OCI-M1 (cell line): ENCODE results near the gene GOLGA6L2.
"Not testable (repeated sequence)": the region's sequence is repeated elsewhere in the genome, so short reads cannot be mapped to it uniquely, and the experiment has no call there.

Source experiments
- DNase-seq: peaks from one replicate; lab custom pipeline; 2025; lab: John Stamatoyannopoulos, UW

Gene GOLGA6L2

DNA sequence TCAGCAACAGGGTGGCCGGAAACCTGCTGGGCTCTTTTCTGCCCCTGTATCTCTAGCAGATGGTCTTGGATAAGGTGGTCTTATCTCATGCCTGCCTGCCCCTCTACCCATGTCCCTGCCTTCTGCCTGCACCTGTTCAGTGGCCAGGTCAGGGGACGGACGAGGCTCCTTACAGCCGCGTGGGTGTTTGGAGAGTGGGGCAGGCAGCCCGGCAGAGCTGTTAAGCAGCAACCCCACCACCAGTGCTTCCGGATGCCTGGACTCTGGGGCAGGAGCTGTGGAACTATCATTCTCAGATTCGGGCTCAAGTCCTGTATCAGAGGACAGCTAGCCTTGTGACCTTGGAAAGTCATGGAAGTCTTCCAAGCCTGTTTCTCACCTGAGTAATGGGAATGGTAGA, 21.7 kb downstream of the GOLGA6L2 start:
- not testable (repeated sequence) for DNase-seq

DNA sequence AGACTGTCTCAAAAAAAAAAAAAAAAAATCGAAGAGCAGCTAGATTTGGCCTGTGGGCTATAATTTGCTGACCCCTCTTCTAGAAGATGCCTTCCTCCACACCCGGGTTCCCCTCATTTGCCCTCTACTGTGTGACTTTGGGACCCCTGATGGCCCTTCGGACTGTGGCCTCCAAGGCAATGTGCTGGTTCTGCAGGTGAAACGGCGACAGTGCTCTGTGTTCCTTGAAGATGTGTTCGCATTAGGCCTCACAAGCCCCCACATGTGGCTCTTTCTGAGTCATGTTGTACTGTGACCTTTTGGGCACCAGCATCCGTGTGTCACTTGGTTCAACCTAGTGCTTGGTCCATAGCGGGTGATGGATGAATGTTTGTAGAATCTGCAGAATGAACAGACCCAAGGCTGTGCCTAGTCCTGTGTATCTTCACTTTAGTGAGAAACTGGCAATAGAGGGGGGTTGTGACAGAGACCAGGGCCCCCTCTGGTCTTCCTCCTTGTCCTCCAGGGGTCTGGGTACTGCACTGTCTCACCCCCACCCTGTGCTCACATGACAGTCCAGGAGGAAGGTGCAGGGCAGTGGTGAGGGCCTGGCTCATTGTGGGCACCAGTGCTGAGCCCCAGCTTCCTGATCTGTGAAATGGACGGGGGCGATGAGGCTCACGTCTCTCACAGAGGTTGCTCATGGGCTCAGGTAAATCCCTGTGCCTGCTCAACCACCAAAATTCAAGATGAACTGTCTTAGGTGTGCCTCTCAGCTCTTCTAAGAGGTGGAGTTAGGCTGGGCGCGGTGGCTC, 22.7 kb downstream of the GOLGA6L2 start:
- no peak for DNase-seq

DNA sequence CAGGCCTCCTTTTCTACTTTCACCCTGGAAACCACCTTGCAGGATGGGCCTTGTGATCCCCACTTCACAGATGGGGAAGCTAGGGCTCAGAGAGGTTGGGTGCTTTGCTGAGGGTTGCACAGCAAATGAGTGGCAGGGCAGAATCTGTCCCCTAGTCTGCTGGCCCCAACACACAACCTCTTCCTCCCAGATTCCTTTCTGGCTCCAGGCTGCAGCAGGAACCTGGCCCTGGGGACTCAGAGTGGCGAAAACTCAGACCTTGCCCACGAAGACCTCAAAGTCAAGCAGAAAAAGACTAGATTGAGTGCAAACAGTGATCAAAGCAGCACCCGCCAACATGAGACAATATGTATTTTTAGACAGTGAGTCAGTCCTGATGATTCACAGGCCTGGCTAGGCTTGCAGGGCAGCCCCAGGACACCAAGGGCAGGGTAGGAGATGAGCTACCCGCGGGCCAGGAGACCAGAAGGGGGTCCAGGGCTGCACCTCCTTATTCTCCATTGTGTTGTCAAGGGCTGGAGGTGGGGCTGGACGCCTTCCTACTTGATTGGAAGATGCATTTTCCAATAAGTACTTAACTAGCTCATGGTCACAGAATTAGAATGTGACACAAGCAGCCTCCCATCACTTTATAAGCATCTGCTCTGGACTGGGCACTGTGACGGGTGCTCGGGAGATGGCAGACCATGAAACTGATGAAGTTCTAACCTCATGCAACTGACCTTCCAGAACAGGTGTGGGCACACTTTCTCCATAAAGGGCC, 23.9 kb downstream of the GOLGA6L2 start:
- DNase-seq: no peak

DNA sequence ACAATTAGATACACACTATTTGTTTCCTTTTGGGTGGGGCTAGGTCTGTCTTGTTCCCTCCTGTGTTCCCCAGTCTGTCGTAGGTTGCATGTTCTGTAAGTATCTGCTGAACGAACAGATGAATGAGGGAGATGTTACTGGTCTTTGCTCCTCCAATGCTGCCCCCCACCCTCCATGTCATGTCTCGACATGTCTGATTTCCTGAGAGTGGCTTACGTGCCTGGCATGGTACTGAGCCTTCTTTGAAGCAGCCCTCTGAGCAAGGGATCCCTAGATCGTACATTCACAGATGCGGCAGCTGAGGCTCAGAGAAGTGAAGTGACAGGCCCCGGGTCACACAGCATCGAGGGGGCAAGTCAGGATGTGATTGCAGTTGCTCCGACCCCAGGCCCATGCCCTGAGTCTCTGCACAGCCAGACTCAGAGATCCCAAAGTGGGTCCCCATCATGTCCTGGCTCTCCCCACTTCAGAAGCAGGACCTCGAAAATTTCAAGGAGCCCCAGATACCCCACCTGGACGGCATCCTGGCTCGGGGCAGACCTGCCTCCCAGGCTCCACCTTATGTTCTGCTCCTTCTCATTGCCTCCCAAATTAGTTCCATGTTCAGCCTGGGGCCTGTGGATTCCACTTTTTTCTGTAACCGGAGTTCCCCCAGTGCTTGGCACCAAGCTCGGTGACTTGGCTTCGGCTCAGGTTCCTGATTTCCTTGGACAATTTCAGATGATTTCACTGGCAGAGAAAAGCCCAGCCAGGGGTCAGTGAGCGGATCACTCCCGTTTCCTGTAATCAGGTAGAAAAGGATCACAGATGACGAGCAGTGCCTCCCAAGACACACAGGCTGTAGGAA, 24.7 kb downstream of the GOLGA6L2 start:
- DNase-seq: no peak

DNA sequence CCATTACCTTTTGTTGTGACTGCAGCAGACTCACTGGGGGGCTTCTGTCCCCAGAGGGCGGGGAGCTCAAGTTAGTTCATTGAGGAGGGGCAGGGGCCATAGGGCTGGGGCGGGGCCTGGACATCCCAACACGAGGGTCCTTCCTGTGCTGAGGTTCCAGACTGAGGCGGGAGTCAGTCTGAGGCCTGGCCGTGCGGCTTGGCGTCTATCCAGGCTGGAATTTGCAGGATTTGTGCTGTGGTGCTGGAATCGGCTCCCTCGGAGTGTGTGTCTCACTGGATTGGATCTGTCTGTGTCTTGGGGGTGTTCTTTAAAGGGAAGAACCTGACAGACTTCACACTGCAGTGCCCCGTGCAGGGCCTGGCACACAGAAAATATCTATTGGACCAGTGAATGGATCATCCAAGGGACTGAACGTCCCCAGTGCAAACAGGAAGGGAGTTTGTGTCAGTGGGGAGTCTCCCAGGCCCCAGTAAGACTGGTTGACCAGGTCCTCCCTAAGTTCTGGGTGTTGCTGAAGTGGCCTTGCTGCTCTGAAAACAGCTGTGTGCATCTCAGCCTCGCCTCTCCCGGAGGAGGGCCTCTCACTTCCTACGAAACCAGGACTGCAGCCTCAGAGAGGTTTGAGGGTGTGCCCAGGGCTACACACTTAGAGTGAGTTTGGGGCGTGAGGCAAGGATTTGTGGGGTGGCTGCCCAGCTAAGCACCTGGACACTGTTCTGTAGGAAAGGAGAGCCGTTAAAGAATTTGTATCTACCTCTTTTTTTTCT, 26.1 kb downstream of the GOLGA6L2 start:
- DNase-seq: no peak

DNA sequence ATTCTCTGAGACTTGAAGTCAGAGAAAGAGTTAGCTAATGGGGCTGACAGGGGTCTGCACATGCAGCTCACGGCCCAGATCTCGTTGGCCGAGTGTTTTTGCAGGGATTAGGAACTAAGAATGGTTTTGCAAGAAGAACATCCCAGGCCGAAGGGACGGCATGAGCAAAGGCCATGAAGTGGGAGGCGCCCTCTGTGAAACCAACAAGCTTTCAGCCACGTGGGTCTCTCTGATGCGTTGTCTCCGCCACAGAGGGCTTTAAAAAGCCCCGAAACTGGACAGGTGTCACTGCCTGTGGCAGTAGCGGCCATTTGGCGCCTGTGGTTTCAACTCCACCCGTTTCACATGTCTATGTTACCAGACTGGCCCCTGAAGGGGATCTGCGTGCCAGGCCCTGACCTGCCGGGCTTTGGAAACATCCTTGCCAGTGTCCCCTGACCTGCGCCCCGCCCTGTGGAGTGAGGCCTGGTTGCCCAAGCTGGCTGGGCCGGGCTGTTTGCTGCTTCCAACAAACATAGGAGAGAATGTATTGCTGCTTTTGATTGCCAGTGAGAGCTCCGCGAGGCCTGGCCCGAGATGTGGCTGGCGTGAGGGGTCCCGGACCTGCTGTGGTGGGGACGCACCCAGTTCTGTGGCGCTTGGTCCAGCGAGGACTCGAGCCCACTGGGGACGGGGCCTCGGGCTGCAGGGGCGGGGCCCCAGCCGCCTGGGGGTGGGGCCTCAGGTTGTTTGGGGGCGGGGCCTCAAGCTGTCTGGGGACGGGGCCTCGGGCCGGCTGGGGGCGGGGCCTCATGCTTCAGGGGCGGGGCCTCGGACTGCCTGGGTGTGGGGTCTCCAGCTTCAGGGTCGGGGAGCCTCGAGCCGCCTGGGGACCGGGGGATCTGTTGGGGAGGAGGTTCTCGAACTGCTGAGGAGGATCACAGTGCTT, 30.4 kb downstream of the GOLGA6L2 start:
- no peak for DNase-seq

DNA sequence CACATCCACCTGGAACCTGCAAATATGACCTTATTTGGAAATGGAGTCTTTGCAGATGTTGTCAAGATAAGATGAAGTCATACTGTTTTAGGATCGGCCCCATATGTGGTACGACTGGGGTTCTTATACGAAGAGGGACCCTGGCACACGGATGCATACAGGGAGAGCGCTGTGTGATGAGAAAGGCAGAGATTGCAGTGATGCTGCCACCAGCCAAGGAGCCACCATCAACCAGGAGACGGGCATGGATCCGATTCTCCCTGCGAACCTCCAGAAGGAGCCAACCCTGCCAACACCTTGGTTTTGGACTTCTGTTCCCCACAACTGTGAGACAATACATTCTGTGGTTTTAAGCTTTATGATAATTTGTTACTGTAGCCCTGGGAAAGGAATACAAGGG, 31.2 kb downstream of the GOLGA6L2 start:
- not testable (repeated sequence) for DNase-seq

DNA sequence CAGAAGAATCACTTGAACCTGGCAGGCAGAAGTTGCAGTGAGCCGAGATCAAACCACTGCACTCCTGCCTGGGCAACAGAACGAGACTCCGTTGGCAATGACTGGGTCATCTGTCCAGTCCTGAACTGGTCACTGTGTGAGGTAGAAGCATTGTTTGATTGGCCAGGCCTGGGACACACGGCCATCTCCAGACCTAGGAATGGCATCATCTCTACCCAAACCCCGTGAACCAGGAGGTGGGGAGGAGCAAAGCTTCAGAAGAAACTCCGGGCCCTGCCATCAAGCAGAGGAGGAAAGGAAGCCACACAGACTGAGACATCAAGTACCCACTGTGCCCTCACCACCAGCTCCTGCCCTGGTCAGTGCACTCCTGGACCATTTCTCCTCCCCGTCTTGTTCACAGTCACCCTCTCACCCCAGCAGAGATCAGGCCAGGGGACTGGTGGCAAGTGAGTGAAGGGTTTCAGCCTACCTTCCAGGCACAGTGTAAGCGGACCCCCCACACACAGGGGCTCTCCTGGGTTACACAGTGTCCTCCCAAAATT, 31.6 kb downstream of the GOLGA6L2 start:
- DNase-seq: no peak

DNA sequence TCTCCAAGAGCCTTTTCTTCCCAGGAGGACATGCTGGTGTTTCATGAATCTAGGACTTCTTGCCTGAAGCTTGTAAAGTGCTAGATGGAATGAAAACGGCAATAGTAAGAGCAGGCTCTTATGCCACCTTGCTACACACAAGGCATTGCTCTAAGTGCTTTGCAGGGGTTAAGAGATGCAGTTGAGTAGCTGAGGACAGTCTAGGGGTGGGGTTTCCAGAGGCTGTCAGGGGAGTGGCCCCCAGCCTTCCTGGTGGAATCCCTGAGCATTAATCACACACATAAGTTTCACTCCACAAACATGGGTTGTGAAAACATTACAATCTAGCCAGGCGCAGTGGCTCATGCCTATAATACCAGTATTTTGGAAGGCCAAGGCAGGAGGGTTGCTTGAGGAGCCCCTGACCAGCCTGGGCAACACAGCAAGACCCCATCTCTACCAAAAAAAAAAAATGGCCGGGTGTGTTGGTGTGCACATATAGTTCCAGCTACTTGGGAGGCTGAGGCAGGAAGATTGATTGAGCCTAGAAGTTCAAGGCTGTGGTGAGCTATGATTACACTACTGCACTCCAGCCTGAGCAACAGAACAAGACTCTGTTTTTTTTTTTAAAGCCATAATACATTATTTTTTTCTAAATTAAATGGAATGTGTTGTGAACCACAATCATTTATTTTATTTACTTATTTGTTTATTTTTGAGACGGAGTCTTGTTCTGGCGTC, 34.0 kb downstream of the GOLGA6L2 start:
- not testable (repeated sequence) for DNase-seq

DNA sequence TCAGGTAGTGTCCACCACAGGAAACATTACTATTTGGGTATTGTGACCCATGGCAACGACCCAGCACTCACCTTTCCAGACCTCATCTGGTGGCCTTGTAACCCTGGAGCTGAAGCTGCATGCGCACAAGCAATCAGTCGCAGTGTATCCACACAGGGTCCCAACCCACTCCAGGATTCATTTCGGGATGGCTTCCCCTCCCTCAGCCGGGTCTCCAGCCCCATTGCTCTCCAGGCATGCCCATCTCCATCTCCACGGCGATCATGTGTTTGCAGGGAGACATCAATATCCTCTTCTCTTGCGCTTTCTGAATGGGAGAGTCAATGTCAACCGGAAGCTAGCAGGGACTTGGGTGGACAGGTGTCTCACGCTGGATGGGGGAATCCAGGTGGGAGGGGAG, 35.2 kb downstream of the GOLGA6L2 start:
- no peak for DNase-seq

DNA sequence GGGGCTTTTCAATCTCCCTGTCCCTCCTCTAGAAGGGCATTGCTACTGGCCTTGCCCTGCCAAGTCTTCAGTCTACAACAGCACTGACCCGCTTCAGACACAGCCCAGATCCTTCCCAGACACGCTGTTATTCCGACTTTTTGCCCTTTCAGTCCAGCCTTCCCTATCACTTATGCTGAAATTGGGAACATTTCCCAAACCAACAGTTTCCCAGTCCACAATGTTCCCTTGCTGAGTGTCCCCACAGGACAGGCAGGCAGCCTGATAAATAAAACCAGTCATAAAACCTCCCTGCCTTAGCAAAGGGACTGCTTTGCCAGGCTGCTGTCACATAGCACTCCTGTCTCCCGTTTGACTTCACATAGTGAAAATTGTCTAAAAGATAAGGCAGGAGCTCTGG, 43.5 kb downstream of the GOLGA6L2 start:
- no peak for DNase-seq

DNA sequence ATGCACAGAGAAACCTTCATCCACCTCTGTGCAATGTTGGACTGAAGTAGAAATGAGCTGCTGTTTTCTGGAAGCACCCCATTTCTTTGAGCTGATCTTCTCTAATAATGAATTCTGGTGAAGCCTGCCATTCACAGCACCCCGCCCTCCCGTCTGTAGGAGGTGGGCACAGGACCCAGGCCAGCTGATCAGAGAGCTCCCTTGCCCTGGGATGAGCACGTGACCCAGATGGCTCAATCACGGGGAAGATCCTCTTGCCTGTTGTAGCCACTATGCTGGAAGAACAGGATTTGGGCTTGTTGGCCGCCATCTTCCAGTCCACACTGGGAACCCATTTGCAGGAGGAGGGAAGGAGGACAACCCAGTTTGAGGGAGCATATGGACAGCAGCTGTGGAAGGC, 44.5 kb downstream of the GOLGA6L2 start:
- DNase-seq: no peak

DNA sequence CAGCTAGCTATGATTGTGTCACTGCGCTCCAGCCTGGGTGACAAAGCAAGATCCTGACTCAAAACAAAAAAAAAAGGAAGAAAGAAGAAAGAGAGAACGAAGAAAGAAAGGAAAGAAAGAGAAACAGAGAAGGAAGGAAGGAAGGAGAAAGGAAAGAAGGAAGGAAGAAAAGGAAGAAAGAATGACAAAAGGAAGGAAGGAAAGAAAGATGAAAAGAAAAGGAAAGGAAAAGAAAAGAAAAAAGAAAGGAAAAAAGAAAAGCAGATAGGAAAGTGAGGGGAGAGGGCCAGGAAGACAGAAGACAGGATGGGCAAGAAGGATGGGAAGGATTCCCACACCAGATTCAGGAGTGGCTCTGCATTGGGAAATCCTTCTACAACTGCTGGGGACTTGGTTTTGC, 44.9 kb downstream of the GOLGA6L2 start:
- no peak for DNase-seq

DNA sequence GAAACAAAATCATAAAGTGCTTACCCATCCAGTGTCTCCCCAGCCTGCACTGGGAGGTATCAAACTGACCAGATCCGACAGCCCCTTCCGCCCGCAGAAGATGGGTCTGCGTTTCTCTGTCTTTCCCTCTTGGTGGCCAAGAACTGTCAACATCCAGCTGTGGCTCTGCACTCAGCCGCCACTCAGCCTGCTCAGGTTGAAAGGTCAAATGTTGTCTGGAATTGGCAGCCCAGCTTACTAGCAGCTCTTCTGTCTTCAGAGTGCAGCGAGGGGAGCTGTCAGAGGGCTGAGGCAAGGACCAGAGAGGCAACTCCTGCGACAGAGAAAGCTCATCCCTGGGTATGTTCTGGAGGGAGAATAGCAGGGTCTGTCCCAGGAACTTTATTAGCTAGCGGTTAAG, 45.4 kb downstream of the GOLGA6L2 start:
- no peak for DNase-seq

DNA sequence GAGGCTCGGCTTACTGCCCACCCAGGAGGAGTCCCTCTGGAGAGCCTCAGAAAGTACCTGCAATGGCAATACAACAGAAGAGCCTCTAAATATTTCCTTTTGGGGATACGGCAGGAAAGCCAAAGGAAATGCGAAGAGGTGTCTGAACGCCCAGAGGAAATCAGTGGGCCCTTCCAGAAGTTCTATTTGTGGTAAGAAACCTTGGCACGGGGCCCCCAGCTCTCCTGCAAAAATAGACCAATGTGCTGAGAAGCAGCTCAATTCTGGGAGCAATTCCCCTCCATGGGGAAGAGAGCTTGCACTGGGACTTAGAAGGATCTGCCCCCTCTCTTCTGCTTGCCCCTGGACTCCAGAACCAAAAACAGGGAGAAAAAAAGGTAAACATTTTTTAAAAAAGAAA, 47.8 kb downstream of the GOLGA6L2 start:
- not testable (repeated sequence) for DNase-seq

DNA sequence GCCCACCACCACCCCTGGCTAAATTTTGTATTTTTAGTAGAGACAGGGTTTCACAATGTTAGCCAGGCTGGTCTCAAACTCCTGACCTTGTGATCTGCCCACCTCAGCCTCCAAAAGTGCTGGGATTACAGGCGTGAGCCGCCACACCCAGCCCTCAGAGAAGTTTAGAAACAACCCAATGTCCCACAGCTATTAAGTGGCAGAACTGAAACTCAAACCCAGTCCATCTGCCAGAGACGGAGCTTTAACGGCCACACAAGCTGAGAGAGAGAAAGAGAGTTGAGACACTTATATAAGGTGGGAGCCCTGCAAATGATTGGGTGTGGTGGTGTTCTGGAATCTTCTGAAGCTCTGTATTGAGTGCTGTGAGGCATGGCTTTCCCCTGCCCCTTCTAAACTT, 48.7 kb downstream of the GOLGA6L2 start:
- DNase-seq: not testable (repeated sequence)

DNA sequence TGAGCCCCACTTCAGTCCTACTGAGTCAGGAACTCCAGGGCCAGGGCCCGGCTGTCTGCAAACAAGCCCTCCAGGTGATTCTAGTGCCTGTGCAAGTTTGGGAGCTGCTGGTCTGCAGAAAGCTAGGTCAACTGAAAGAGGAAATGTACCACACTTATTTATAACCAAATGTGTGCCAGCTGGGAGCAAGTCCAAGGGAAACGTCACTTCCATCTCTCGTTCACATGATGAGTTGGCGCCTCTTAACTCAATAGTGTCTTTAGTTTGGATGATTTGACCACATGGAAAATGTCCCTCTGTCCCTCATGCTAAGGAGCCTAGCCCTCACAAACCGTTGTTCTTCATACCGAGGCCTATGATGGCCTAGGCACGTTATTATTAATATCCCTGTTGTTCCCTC, 49.3 kb downstream of the GOLGA6L2 start:
- DNase-seq: no peak

DNA sequence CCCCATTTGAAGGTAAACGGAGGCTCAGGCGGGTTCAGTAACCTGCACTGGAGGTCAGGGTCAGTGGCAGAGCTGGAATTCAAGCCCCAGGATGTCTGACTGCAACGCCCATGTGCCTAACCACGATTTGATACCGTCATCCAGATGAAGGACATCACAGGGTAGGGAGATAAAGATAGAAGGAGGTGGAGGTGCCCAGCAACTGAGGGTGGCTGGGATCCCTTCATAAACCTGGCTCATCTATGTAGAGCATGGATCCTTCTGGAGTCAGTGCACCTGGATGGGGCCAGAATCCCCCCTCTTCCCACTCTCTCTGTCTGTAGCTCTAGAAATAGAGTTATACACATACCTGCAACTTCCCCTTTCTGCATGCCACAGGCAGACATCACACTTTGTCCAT, 51.2 kb downstream of the GOLGA6L2 start:
- DNase-seq: no peak

DNA sequence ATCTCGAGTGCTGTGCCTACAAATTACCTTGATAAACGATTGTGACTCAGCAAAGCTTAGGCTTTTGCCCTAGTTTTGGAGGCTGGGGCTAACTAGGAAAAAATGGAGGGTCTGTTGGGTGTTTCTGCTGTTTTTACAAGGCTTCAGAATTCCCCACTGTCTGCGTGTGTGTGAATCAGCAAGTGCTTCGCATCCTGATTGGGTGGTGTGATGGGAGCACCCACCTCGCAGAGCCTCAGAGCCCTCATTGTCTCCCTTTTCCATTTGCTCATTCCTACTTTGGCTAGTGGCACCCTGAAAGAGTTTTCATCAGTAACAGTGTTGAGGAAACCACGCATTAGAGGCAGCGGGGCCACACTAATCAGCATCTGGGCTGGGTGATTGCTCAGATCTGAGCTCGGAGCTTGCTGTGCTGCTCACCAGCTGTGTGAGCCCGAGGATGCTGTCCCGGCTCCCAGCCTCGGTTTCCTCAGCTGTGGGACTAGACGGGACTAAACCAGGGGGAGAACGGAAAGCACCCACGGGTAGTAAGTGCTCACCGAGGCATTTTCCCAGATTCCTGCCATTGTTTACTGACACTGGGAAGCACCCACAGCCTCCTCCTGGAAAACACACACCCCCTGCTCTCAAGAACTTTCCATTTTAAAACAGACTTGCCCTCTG, 51.9 kb downstream of the GOLGA6L2 start:
- DNase-seq: no peak
